Esophagus muscularis mucosa (tissue), 4 donors: Measurements from ENCODE around the gene UPF3A. TPM values are rescaled to one million over a fixed set of nuclear protein-coding genes. Genes with fewer than 3 reads are reported as not detected.

Experiments
- DNase-seq: peaks from one replicate; pipeline ENCODE4 v3.0.0-alpha.2; 2017; ENCODE audit errors: extremely low spot score
- H3K27ac ChIP-seq, 4 donors: fragments of 200-600 bp; sonication (generic); replicated peaks in 1 of 4; 1 replicate in 3 of 4; 2 replicates in 1 of 4; pipeline ENCODE4 v1.5.1; 2016 to 2019; ENCODE audit warnings: mild to moderate bottlenecking in 1 of 4
- H3K27me3 ChIP-seq, 4 donors: fragments of 200-600 bp; sonication (generic); one replicate each; pipeline versions ENCODE4 v1.5.1 to v1.6.0; 2016 to 2019
- H3K36me3 ChIP-seq, 4 donors: fragments of 200-600 bp; sonication (generic); one replicate each; pipeline ENCODE4 v1.5.1; 2016 to 2019
- H3K4me1 ChIP-seq, 4 donors: fragments of 200-600 bp; sonication (generic); one replicate each; pipeline ENCODE4 v1.5.1; 2016 to 2019
- H3K4me3 ChIP-seq, 4 donors: fragments of 200-600 bp; sonication (generic); 1 replicate in 2 of 4; 2 replicates in 2 of 4; pipeline ENCODE4 v1.5.1; 2016 to 2019; ENCODE audit warnings: mild to moderate bottlenecking in 4 of 4, moderate library complexity in 1 of 4
- H3K9me3 ChIP-seq, 4 donors: fragments of 200-600 bp; sonication (generic); 1 replicate in 3 of 4; 2 replicates in 1 of 4; pipeline ENCODE4 v1.5.1; 2016 to 2019
- EP300 ChIP-seq: sonication (generic); formaldehyde crosslinking; IDR thresholded peaks from one replicate; pipeline ENCODE4 v1.6.1; 2017; ENCODE audit warnings: antibody characterized with exemption
- POLR2A ChIP-seq: fragments of 450-650 bp; IDR thresholded peaks from one replicate; pipeline ENCODE4 v1.6.1; 2017; ENCODE audit warnings: antibody characterized with exemption, moderate library complexity, mild to moderate bottlenecking, low read depth
- POLR2AphosphoS5 ChIP-seq, 2 donors: sonication (generic); formaldehyde crosslinking; IDR thresholded peaks; one replicate each; pipeline ENCODE4 v1.6.1; 2017; ENCODE audit warnings: antibody characterized with exemption in 2 of 2
- WGBS: methylation state at CpG from one replicate; pipeline ENCODE4 v1.1.5; 2018; 5-methylcytosine and 5-hydroxymethylcytosine counted together
- intact Hi-C: fragments of 100-400 bp; cut with DNase I; formaldehyde crosslinking; loops from one replicate; pipeline ENCODE4 v1.15.1; 2023
- total RNA-seq, 4 donors: library from RNA; depleted of rRNA; stranded (reverse); fragments of >200 nt; gene quantifications; one replicate each; pipeline versions ENCODE4 v1.1.0 to v1.2.1, GENCODE V29; 2016
- TF ChIP-seq, protein P1 (sequence below), 3 experiments: fragments of 200-600 bp in 2 of 3; fragments of 450-650 bp in 1 of 3; sonication (generic) in 2 of 3; IDR thresholded peaks; one replicate each; pipeline ENCODE4 v1.5.1; 2017 to 2019; ENCODE audit warnings: antibody characterized with exemption in 3 of 3, mild to moderate bottlenecking in 2 of 3, moderate library complexity in 1 of 3

The UPF3A gene
- total RNA-seq, 4 donors from 2014 or later, result 25.2 to 43.2 (median 35.6) TPM

DNA sequence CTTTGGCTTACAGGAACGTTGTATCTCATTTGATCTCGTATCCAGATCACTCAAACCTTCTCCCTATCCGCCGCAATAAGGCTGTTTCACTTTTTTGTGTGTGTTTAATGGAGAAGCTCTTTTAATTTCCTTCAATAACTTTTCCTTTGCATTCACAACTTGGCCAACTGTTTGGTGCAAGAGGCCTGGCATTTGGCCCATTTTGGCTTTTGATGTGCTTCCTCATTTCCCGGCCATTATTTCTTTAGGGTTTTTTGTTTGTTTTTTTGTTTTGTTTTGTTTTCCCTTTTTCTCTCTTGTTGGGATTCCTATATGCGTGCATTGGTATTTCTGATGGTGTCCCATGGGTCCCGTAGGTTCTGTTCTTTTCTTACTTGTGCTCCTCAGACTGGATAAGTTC, 6.1 kb upstream of the UPF3A start:
- DNase-seq, result no peak
- no peak overlapping the region for H3K27ac ChIP-seq

DNA sequence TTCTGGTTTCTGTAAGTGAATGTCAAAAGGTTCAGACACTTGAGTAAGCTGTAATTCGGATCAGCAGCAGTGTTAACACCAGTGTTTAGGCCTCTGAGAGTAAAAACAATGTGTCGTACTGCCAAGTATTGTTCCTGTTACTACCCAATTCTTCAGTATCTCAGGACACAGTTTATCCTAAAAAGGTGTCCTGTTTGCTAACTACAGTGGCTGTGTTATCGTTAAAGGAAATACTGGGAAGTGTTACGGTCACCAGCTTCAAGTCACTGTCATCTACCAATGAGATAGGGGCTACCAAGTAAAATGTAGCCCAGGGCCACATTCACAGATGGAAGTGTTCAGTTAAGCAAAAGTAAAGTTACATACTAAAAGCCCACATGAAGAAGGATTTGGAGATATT, 2.3 kb upstream of the UPF3A start:
- Histone ChIP-seq H3K9me3 (no peaks in the 10 kb centered on the region), H3K4me3 (no peak overlapping the region), H3K4me1 (peaks cover 14 to 32% (median 27%) of the 10 kb centered on the region in 4 donors), H3K36me3 (peaks cover 0 to 34% (median 29%) of the 10 kb centered on the region in 4 donors), H3K27ac (no peak overlapping the region), H3K27me3 (no peaks in the 10 kb centered on the region)
- no peak for DNase-seq
- WGBS, result 71% methylated on average over 4 of the region's 4 CpGs
- TF ChIP-seq EP300 (no peak), POLR2A (no peak), POLR2AphosphoS5 (IDR thresholded peaks at IDR 0.05) (no peak)
- TF ChIP-seq, protein P1, sequence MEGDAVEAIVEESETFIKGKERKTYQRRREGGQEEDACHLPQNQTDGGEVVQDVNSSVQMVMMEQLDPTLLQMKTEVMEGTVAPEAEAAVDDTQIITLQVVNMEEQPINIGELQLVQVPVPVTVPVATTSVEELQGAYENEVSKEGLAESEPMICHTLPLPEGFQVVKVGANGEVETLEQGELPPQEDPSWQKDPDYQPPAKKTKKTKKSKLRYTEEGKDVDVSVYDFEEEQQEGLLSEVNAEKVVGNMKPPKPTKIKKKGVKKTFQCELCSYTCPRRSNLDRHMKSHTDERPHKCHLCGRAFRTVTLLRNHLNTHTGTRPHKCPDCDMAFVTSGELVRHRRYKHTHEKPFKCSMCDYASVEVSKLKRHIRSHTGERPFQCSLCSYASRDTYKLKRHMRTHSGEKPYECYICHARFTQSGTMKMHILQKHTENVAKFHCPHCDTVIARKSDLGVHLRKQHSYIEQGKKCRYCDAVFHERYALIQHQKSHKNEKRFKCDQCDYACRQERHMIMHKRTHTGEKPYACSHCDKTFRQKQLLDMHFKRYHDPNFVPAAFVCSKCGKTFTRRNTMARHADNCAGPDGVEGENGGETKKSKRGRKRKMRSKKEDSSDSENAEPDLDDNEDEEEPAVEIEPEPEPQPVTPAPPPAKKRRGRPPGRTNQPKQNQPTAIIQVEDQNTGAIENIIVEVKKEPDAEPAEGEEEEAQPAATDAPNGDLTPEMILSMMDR (IDR thresholded peaks at IDR 0.05), result no peak
- intact Hi-C loops, result no loop called here

More for the DNA sequence above, 6.1 kb upstream of the UPF3A start:
- intact Hi-C loops, result no loop called here
- Histone ChIP-seq H3K4me3 (no peak overlapping the region), H3K9me3 (no peaks in the 10 kb centered on the region), H3K27me3 (no peaks in the 10 kb centered on the region), H3K4me1 (peaks cover 1 to 5% (median 2%) of the 10 kb centered on the region in 4 donors), H3K36me3 (peaks cover 11 to 61% (median 47%) of the 10 kb centered on the region in 4 donors)
- 84% methylated on average over 7 of the region's 7 CpGs for WGBS
- TF ChIP-seq, protein P1 (IDR thresholded peaks at IDR 0.05), result no peak
- TF ChIP-seq POLR2AphosphoS5 (IDR thresholded peaks at IDR 0.05) (no peak), EP300 (no peak), POLR2A (no peak)

DNA sequence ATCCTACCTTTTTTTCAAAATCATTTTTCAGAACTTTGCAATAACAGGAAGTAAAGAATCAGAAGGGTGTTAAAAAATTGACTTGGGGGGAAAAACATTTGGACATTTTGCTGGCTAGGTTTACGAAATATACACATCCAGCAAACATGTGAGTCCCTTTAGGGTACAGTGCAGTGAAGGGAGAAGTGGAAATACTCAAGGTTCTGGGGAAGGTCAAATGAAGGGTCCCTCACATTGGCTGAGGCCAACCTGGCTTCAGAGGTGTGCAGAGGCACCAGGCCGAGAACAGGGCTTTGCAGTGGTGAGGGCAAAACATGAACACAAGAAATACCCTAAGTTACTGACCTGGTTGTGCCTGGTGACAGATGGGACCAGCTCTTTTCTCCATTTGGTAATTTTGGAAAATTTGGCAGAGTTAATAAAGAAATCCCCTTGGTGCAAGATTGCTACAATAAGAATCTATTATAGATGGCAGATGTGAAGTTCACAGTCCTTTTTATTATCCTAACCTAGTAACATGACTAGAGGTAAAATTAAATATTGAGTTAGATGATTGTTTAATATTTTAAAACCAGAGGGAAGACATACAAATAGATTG, 1.5 kb upstream of the UPF3A start:
- Histone ChIP-seq H3K4me3 (no peak overlapping the region), H3K36me3 (peaks cover 0 to 32% (median 27%) of the 10 kb centered on the region in 4 donors), H3K4me1 (peaks cover 14 to 35% (median 33%) of the 10 kb centered on the region in 4 donors), H3K27me3 (no peaks in the 10 kb centered on the region), H3K27ac (peak overlapping the region in 3 of 4 donors; percentile 88 to 95 (median 95)), H3K9me3 (no peaks in the 10 kb centered on the region)
- TF ChIP-seq, protein P1 (IDR thresholded peaks at IDR 0.05), result no peak
- TF ChIP-seq POLR2AphosphoS5 (IDR thresholded peaks at IDR 0.05), result no peak
- no peak for TF ChIP-seq POLR2A
- DNase-seq, result no peak
- WGBS, result 78% methylated on average over 2 of the region's 2 CpGs
- intact Hi-C loops, result no loop called here

DNA sequence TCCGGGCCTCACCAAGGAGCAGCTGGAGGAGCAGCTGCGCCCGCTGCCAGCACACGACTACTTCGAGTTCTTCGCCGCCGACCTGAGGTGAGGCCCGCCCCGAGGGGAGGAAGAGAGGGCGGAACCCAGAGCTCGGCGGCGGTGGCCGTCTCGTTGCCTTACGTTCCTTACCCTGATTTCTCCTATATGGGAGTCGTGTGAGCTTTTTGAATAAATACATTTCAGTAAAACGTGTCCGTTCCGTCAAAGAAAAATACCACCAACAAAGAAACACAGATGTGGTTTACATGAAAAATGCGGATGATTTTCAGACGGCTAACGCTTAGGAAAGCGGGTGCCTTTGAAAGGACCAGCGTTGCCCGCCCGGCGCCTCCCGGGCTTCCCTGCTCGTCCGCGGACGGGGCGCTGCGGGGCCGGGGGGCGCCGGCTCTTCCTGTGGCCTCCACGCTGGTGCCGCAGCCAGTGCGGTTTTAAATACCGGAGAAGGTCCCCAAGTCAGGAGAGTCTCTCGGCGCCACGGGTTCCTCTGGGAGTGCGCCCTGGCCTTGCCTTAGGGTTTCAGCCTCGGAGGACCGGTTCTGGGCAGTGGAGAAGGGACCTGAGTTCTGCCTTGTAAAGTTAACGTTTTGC, 755 bp downstream of the UPF3A start:
- peaks cover 14 to 40% (median 39%) of the 10 kb centered on the region in 4 donors for H3K4me1 ChIP-seq
- no peaks in the 10 kb centered on the region for H3K27me3 ChIP-seq
- WGBS, result 0% methylated on average over 29 of the region's 50 CpGs
- H3K4me3 ChIP-seq, result peak overlapping the region; percentile 57 to 87 (median 84)
- no peaks in the 10 kb centered on the region for H3K9me3 ChIP-seq
- intact Hi-C loops, result no loop called here
- peak; percentile 93 for DNase-seq
- peaks cover 3 to 34% (median 20%) of the 10 kb centered on the region in 4 donors for H3K36me3 ChIP-seq
- TF ChIP-seq POLR2A (no peak), POLR2AphosphoS5 (IDR thresholded peaks at IDR 0.05) (peak; percentile 72 to 73)
- H3K27ac ChIP-seq, result peak overlapping the region; percentile 88 to 96 (median 95)

DNA sequence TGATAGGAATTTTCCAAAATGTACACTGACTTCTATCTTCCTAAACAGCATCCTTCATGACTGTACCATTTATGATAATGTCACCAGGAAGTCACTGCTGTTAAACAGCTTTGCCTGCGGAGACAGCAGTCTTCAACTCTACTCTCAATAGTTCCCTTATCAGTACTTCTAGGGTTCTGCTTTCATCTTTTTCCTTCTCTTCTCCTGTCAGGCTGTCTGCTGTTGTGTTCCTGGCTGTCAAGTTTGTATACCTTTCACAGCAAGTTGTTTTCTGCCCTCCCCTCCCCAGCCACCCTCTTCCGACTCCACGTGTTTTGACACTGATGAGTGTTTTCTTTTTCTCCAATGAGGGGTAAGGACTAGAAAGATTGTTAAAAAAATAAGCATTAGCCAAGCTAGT, 2.2 kb downstream of the UPF3A start:
- Histone ChIP-seq H3K4me3 (no peak overlapping the region), H3K4me1 (peaks cover 14 to 40% (median 39%) of the 10 kb centered on the region in 4 donors), H3K27me3 (no peaks in the 10 kb centered on the region), H3K36me3 (peaks cover 5 to 43% (median 32%) of the 10 kb centered on the region in 4 donors), H3K9me3 (no peaks in the 10 kb centered on the region), H3K27ac (no peak overlapping the region)
- intact Hi-C loops, result no loop called here
- TF ChIP-seq POLR2A, result no peak
- TF ChIP-seq POLR2AphosphoS5 (IDR thresholded peaks at IDR 0.05), result no peak
- no peak for TF ChIP-seq EP300
- TF ChIP-seq, protein P1 (IDR thresholded peaks at IDR 0.05), result no peak
- DNase-seq, result no peak
- WGBS, result 69% methylated on average over 3 of the region's 3 CpGs
